ENCODE measurements around the gene ATP11A.

ATP11A gene

DNA sequence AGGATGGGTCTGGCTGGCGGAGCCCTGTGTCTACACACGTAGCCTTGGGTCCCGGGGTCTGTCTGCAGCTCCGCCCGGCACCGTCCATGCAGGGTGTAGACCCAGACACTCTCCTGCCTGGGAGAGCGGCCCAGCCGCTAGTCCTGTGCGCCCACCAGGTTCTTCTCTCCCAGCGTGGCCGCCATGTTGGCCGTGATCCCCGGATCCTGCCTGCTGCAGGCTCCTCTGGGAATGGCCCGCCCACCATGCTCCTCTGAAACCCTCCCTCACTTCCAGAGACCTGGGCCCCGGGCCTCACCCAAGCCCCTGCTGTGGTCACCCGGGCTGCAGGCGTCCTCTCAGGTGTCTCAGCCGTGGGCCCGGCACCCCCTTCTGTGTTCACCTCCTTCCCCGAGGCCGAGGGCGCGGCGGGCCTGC is 221.5 kb downstream of the ATP11A start:
- no peak for DNase-seq

DNA sequence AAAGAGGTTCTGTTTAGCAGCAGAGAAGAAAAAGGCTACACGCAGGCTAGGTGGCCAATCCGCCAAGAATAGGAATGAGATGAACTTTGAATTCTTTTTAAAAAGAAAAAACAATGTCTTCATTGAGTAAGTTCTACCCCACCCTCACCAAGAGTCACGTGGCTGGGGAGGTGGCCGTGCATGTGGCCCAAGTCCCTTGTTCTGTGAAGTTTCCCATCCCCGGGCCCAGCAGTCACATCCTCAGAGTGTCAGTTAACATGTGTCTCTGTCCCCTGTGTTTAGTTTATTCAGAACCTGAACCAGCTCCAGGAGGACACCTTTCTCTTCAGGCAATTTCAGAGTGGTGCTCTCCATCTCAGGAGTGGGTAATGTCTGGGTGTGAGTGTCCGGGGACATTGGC is 222.0 kb downstream of the ATP11A start:
- DNase-seq: no peak

DNA sequence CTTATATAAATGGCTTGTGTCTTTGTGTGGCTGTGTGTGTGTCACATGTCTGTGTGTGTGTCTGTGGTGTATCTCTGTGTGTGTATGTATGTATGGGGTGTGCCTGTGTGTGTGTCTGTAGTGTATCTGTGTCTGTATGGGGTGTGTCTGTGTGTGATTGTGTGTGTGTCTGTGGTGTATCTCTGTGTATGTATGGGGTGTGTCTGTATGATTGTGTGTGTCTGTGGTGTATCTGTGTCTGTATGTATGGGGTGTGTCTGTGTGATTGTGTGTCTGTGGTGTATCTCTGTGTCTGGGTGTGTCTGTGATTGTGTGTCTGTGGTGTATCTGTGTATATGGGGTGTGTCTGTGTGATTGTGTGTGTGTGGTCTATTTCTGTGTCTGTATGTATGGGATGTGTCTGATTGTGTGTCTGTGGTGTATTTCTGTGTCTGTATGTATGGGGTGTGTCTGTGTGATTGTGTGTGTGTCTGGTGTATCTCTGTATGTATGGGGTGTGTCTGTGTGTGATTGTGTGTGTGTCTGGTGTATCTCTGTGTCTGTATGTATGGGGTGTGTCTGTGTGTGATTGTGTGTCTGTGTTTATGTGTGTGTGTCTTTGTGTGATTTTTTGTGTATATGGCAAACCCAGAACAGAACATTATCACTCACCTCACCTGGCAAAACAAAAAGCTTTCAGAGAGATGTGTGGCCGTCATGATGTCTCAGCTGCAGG is 223.0 kb downstream of the ATP11A start:
- DNase-seq: no peak

DNA sequence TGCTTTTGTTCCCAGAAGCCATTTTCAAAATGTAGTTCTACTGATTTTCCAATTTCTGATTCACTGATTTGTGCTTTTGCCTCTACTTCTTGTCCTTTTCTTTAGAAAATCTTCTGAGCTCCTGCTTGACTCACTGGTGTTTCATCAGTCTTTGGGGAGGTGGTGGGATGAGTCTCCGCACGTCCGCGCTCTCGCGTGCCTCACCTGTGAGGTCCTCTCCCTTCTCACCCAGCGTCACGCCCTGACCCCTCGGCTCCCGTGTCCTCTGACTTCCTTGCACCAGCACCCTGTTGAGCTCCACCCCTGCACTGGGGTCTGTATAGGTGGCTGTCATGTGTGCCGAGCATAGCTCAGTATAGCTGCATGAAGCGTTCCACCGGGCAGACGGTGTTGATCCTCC is 226.5 kb downstream of the ATP11A start:
- no peak for DNase-seq

DNA sequence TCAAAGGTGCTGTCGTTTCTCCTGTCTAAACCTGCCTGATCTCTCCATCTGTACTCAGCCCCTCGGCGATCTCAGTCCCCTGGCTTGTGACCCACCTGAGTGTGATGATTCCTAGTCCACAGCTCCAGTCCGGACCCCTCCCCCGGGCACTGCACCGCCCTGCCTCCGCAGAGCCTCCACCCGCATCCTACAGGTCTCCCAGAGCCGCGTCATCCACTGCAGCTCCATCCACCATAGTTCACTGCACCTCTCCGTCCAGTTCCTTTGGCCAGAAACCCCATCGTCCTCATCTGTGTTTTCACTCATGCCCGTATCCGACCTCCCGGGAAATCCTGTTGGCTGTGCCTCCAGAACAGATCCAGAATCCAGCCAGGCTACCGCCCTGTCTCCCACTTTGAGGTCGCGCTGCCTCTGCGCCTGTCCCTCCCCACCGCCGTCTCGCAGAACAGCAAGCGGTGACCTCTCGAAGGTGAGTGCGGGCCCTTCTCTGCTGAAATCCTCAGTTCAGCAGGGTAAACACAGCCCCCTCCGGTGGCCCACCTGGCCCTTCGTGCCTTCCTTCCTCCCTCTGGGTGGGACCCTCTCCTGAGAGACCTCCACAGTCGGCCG is 227.3 kb downstream of the ATP11A start:
- no peak for DNase-seq

DNA sequence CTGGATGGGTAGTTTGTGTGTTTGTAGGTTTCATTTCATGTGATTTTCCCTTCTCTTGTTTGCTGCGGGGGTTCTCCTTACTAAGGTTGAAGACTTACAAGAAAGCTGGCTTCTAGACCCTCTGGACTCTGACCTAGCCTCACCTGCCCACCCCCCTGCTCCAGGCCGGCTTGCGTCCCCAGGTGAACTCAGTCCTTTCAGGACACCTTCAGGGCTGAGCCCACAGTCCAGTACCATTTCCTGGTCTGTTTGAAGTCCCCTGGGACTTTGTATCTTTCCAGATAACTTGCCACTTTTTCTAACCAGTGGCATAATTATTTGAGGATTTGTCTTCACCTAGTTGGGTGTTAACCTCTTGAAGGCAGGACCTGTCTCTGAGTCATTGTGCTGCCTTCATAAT is 227.9 kb downstream of the ATP11A start:
- DNase-seq: no peak

DNA sequence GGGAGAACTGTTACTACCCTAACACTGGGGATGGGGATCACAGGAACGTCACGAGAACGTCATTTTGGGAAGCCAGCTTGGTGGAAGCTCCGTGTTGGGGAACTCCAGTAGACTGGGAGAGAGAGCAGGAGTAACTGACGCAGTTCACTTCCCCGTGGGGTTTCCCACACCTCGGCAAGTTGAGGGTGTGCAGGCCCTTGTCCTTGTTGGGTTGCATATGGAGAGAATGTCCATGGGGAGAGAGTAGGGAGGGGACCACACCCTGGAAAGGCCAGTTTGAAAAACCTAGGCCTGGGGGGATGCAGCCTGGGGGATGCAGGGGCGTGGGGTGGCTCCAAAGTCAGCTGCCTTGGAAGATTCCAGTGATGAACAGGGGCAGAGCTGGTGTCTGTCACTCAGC is 228.4 kb downstream of the ATP11A start:
- no peak for DNase-seq

DNA sequence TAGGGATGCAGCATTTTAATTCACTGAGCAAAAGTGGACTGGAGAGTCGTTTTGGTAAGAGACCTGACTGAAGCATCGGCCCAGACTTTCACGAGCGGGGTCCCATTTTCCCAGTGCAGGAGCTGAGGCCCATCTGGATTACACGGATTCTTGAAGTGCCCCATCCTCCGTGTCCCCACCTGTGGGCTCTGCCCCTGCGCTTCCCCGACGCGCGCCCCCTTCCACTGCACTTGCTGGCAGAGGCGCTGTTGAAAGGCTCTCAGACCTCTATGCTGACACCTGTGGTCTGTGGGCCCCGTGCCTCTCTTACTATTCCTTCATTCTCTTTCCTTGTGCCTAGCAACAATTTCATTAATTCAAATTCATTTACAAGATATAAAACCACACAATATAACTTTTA is 228.9 kb downstream of the ATP11A start:
- no peak for DNase-seq

DNA sequence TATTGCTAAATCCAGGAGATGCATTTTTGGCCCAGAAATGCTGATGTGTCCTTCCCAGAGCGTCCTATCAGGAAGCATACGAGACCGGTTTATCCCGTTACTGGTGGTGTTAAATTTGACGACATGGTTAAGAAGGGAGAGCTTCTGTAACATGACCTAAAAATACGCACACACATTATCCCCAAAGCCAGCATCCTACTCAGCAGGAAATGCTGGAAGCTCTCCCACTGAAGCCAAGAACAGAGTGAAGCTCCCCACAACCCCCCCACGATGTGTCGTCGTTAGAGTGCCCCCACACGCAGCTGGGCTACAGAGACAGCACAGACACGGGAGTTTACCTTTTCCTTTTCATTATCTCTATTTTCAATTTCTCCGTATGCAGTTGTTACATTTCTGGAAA is 234.1 kb downstream of the ATP11A start:
- DNase-seq: no peak

DNA sequence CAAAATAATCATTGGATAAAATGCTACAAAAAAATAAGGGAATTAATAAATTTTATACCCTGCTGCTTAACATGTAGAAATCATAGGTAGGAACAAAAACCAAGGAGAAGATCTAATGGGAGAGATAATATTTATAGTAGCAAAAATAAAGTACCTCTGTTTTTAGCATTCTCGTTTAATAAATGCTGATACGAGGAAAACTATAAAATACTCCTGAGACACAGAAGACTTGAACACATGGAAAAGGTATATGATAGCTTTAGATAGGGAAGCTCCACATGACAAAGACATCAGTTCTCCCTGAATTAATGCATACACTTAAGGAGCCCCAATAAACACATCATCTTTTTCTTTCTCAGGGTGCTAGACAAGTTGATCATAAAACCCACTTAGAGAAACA is 234.5 kb downstream of the ATP11A start:
- no peak for DNase-seq

DNA sequence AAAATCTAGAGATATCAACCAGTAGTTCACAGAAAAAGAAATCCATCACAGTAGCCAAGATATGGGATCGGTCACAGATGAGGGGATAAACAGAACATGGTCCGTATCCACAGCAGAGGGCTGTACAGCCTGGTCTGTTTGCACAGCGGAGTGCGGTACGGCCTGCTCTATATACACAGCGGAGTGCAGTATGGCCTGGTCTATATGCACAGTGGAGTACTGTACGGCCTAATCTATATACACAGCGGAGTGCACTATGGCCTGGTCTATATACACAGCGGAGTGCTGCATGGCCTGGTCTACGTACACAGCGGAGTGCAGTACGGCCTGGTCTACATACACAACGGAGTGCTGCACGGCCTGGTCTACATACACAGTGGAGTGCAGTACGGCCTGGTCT is 236.2 kb downstream of the ATP11A start:
- DNase-seq: no peak

DNA sequence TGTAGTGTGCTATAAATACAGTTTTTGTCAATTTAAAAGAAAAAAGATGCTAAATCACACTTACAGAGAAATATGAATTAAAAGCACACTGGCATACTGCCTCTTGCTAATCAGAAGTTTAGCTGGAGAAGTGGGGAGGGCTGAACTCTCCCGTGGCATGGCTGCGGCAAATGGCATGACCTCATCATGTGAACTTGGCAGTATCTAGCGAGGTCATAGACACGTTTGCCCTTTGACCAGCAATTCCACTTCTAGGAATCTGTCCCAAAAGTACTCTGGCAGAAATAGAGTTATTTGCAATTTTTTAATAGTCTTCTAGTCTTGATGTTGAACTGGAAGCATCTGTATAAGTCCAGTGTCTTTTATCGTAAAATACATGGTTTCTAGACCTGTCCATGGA is 237.2 kb downstream of the ATP11A start:
- no peak for DNase-seq

DNA sequence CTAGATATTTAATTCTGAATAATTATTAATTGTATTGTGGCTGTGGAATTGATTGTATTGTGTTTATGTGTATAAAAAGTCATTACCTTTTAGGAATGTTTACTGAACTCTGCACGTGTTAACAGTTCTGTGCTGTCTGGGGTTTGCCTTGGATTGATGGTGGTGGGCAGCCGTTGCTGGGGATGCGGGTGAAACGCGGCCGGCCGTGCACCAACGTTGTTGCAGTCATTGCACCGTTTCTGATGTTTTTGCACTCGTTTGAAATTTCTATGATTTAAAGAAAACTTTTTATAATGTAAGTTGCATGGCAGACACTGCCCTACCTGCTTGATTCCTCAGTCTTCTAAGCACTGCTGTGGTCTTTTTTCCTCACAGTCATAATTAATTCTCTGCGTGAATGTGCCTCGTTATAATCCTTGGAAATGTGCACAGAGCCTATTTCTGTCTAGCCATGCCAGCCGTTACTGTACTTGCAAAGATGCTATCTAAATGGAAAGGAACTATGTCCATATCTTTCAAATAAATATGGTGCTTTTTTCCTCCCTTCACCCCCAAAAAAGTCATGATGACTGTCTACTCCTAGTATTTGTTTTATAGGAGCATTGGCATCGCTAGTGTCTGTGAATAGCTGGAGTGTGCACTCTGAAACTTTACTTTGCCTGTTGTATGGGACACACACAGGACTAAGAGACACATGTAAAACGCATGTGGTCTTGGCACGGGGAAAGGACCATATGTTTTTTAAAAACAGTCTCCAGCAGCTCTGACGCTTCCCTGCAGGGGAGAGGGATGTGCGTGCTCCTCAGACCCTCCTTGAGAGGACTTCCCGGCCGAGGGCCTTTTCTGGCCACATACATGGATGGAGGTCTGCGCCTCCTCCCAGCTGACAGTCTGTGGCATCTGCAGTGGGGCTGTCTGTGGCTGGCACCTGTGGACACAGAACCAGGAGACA is 238.5 kb downstream of the ATP11A start:
- no peak for DNase-seq

DNA sequence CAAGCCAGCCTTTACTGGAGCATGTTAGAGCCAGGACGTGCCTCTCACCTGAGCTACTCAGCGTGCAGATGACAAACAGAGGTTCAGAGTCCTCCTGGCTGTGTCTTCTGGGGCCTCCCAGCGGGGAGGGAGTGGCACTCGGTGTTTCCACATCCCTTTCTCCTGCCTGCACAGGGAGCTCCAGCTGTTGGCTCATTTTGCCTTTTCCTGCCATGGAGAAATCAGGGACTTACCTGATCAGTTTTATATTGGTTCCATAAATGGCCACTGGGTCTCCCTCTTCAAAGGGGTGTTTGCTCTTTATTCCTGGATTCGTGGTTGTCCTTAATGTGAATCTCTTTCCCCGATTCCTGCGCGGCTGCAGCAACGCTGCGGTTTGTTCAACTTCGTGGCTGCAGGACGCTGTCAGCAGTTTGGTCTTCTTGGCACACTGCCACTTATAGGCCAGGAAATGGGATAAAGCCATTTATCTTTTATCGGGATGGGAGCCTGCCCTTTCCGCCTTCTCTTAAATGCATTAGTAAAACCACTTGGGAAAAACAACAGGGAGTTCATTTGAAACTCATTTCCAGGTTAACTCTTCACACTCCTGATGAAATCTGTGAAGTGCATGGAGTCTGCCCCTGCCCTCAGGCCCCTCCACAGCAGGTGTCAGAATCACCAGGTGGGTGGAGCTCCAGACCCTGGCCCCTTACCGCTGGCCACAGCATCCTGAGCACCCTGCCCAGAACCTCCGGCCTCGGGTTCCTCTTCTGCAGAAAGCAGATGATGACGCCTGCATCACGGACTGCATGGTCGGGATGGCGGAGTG is 239.3 kb downstream of the ATP11A start:
- DNase-seq: peak; percentile 45 to 77 (median 63)

DNA sequence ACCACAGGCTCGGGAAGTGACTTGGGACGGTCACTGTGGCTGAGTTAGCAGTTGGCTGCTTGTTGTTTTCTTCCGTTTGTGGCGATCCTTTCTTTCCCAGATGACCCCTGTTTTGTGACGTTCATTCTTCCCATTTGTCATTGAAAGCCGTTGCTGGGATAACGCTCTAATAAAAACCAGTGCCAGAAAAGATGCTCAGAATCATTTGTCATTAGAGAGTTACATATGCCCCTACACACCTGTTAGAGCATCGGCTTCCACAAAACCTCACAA is 239.9 kb downstream of the ATP11A start:
- DNase-seq: no peak

DNA sequence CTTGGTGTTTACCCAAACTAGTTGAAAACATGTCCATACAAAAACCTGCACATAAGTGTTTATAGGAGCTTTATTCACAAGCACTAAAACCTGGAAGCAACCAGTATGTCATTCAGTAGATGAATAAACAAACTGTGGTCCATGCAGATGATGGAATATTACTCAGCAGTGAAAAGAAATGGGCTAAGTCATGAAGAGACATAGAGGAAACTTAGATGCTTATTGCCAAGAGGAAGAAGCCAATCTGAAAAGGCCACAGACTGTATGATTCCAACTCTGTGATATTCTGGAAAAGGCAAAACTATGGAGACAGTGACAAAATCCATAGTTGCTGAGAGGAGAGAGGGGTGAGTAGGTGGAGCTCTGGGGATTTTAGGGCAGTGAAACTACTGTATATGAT is 240.4 kb downstream of the ATP11A start:
- DNase-seq: no peak

DNA sequence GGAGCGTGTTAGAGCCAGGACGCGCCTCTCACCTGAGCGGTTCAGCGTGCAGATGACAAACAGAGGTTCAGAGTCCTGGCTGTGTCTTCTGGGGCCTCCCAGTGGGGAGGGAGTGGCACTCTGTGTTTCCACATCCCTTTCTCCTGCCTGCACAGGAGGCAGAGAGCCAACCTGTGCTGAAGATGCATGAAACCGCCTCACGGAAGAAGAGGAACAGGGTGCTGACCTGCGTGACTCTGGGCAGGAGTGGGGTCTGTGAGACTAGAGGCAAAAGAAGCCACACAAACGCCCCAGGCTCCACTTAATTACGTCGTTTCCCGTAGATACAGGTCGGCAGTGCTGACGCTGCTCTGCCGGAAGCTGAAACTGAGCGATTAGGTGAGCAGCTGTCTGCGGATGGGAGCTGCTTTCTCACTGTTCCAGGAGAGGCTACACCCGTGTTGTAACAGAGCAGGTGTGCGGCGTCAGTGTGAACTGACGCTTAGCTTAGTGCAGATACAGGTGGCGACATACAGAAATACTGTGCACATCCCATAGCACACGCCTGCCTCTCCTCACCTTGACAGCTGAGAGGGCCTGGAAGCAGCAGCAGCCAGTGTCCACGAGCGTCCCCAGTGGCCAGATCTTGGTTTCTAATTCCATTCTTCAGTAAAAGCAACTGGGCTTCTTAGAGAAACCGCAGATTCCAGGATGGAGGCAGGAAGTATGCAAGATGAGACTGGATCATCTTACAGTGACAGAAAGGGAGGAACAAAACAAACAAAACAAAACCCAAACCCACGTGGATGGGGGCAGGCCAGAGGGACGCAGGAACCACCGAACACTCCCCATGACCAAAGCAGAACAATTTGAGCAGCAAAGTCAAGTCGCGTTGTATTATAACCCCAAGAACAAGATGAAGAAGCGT is 241.4 kb downstream of the ATP11A start:
- DNase-seq: no peak

DNA sequence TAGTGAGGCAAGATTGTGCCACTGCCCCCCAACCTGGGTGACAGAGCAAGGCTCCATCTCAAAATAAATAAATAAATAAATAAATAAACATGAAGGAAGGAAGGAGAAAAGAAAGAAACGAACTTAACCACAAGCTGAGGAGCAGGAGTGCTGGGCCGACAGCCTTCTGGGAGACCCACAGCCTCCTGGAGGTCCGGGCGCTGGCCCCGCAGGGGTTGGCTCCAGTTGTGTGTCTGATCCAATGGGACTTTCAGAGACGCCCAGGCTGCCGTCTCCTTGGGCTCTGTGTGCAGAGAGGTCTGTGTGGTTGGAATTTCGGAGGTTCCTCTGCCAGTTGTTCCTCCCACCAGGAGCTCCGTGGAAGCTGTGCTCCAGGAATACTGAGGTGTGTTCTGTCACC is 243.1 kb downstream of the ATP11A start:
- DNase-seq: no peak

DNA sequence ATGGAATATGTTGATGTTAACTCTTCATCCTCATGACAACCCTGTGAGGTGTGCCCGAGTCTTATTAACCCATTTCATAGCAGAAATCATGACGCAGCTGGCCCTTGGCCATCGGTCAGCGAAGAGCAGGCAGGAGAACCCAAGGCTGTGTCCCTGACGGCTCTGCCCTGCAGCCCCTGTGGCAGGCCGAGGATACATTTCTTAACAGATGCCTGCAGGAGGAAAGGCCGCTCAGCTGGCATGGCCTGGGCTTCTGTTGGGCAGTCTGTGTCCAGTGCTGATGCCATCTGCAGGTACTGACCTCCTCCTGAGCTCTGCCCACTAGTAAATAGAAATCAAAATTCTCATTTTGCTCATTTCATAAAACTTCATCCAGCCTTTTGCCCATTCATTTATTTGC is 243.8 kb downstream of the ATP11A start:
- DNase-seq: no peak

DNA sequence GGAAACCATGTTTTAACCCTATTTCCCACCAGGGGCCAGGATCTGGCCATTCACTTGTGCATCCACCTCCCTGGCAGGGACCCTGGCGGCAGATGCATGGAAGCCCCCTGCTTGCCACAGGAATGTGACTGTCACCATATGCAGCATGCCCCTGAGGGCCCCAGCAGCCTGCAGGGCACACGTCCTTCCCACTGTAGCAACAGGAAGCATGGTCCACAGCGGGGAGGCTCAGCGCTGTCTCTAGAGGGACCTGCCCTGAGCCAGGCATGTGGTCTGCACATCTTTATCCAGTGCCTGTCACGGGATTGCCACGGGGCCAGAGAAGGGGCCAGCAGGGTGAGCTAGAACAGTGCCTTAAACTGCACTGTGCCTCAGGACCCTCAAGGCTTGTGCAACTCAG is 244.2 kb downstream of the ATP11A start:
- no peak for DNase-seq
